GM23338 (cell line): ENCODE measurements around the gene GRM8. TPM values are rescaled to one million over a fixed set of nuclear protein-coding genes. Genes with fewer than 3 reads are reported as not detected.

ENCODE experiments used
- ATAC-seq: fragments of 200-7000 bp; cut with Tn5 transposase; 3 replicates; pipeline ENCODE4 v1.9.1; 2020
- DNase-seq: peaks from one replicate; pipeline ENCODE4 v3.0.0-alpha.2; 2015; ENCODE audit warnings: low spot score
- H2AFZ ChIP-seq: fragments of 200-600 bp; sonication (generic); 2 replicates; pipeline ENCODE4 v1.8.0; 2016; ENCODE audit warnings: antibody characterized with exemption, mild to moderate bottlenecking, moderate library complexity
- H3F3A ChIP-seq: fragments of 200-600 bp; sonication (generic); replicated peaks from 2 replicates; pipeline ENCODE4 v1.8.0; 2017; ENCODE audit warnings: antibody characterized with exemption, mixed run types, low read depth
- H3K27ac ChIP-seq: fragments of 200-600 bp; sonication (generic); 2 replicates; pipeline ENCODE4 v1.6.1; 2016; ENCODE audit warnings: low read depth
- H3K27me3 ChIP-seq: fragments of 200-600 bp; sonication (generic); 2 replicates; pipeline ENCODE4 v1.8.0; 2016; ENCODE audit warnings: mild to moderate bottlenecking, mixed run types, moderate library complexity; ENCODE audit not compliant: insufficient read depth
- H3K36me3 ChIP-seq: fragments of 200-600 bp; sonication (generic); 2 replicates; pipeline ENCODE4 v1.8.0; 2016; ENCODE audit warnings: mild to moderate bottlenecking; ENCODE audit not compliant: insufficient read depth
- H3K4me1 ChIP-seq: fragments of 200-600 bp; sonication (generic); 2 replicates; pipeline ENCODE4 v1.8.0; 2016; ENCODE audit warnings: mild to moderate bottlenecking, moderate library complexity; ENCODE audit not compliant: insufficient read depth
- H3K4me2 ChIP-seq: fragments of 200-600 bp; sonication (generic); 2 replicates; pipeline ENCODE4 v1.7.1; 2017; ENCODE audit warnings: mixed run types
- H3K4me3 ChIP-seq: fragments of 200-600 bp; sonication (generic); 2 replicates; pipeline ENCODE4 v1.6.1; 2016; ENCODE audit warnings: mixed run types
- H3K79me2 ChIP-seq: fragments of 200-600 bp; sonication (generic); replicated peaks from 2 replicates; pipeline ENCODE4 v1.8.0; 2017; ENCODE audit warnings: mild to moderate bottlenecking; ENCODE audit not compliant: insufficient read depth
- H3K9me2 ChIP-seq: fragments of 200-600 bp; sonication (generic); 2 replicates; pipeline ENCODE4 v1.8.0; 2017; ENCODE audit not compliant: insufficient read depth
- H4K20me1 ChIP-seq: fragments of 200-600 bp; sonication (generic); replicated peaks from 2 replicates; pipeline ENCODE4 v1.8.0; 2017; ENCODE audit warnings: mild to moderate bottlenecking; ENCODE audit not compliant: insufficient read depth
- H3K27ac Mint-ChIP-seq: 2 replicates; pipeline ENCODE4 v1.8.0; 2020; ENCODE audit warnings: inconsistent platforms, mild to moderate bottlenecking, moderate library complexity, mixed read lengths
- H3K27me3 Mint-ChIP-seq: 3 replicates; pipeline ENCODE4 v1.8.0; 2022; ENCODE audit warnings: low read depth, mild to moderate bottlenecking, moderate library complexity, mixed read lengths, inconsistent platforms; ENCODE audit not compliant: insufficient read depth, poor library complexity
- H3K36me3 Mint-ChIP-seq: 3 replicates; pipeline ENCODE4 v1.8.0; 2021; ENCODE audit warnings: low read depth, mild to moderate bottlenecking, inconsistent platforms, moderate library complexity, mixed read lengths
- H3K4me1 Mint-ChIP-seq: 3 replicates; pipeline ENCODE4 v1.8.0; 2020; ENCODE audit warnings: mild to moderate bottlenecking, inconsistent platforms, mixed read lengths
- H3K4me3 Mint-ChIP-seq: 3 replicates; pipeline ENCODE4 v1.8.0; 2021; ENCODE audit warnings: moderate library complexity, mild to moderate bottlenecking, inconsistent platforms, mixed read lengths
- H3K9me3 Mint-ChIP-seq: 3 replicates; pipeline ENCODE4 v1.8.0; 2020; ENCODE audit warnings: moderate library complexity, mild to moderate bottlenecking, inconsistent platforms, mixed read lengths
- CREB1 ChIP-seq: fragments of 250-450 bp; sonication (Bioruptor Pico); IDR thresholded peaks from 2 replicates; pipeline ENCODE4 v1.5.0; 2020; ENCODE audit warnings: low read depth, mild to moderate bottlenecking, moderate library complexity
- CTCF ChIP-seq, 2 experiments: fragments of 200-600 bp in 1 of 2; sonication (generic) in 1 of 2; conservative IDR thresholded peaks; 2 replicates each; pipeline versions ENCODE4 v1.5.1 to v1.6.1; 2016 to 2017; ENCODE audit warnings: antibody characterized with exemption in 2 of 2, low read depth in 2 of 2, mild to moderate bottlenecking in 2 of 2, moderate library complexity in 1 of 2
- EZH2 ChIP-seq: fragments of 200-600 bp; sonication (generic); IDR thresholded peaks from one replicate; pipeline ENCODE4 v1.8.0; 2017; ENCODE audit warnings: antibody characterized with exemption, mild to moderate bottlenecking, low read depth; ENCODE audit not compliant: unreplicated experiment
- EZH2phosphoT487 ChIP-seq: fragments of 200-600 bp; sonication (generic); IDR thresholded peaks from one replicate; pipeline ENCODE4 v1.8.1; 2018; ENCODE audit warnings: antibody characterized with exemption; ENCODE audit not compliant: unreplicated experiment
- JUNB ChIP-seq: IDR thresholded peaks from one replicate; pipeline ENCODE4 v1.6.1; 2016; ENCODE audit warnings: antibody characterized with exemption; ENCODE audit not compliant: unreplicated experiment
- NANOG ChIP-seq: IDR thresholded peaks from 2 replicates; pipeline ENCODE4 v1.6.1; 2016; ENCODE audit warnings: antibody characterized with exemption, borderline replicate concordance
- POLR2AphosphoS5 ChIP-seq: IDR thresholded peaks from 2 replicates; pipeline ENCODE4 v1.6.1; 2016; ENCODE audit warnings: antibody characterized with exemption, low read depth
- STAT1 ChIP-seq: IDR thresholded peaks from one replicate; pipeline ENCODE4 v1.6.1; 2016; ENCODE audit warnings: antibody characterized with exemption; ENCODE audit not compliant: unreplicated experiment
- ZNF114 ChIP-seq: fragments of 250-450 bp; sonication (Bioruptor Pico); IDR thresholded peaks from 2 replicates; pipeline ENCODE4 v1.5.0; 2020; ENCODE audit warnings: mild to moderate bottlenecking, moderate library complexity
- ZNF331 ChIP-seq: fragments of 250-450 bp; sonication (Bioruptor Pico); IDR thresholded peaks from 2 replicates; pipeline ENCODE4 v1.5.0; 2020; ENCODE audit warnings: low read depth, mild to moderate bottlenecking, moderate library complexity
- polyA plus RNA-seq: library from polyadenylated mRNA; unstranded; fragments of >200 nt; fragmentation: Nextera tagmentation; extraction: Ambion mirVana; gene quantifications from 2 replicates; pipeline ENCODE4 v1.2.1, GENCODE V29; 2016
- total RNA-seq: library from RNA; depleted of rRNA; stranded (reverse); fragments of >200 nt; shearing (Covaris generic); gene quantifications from 2 replicates; pipeline ENCODE4 v1.2.3, GENCODE V29; 2014
- TF ChIP-seq, protein P1 (sequence below): IDR thresholded peaks from 2 replicates; pipeline ENCODE4 v1.6.1; 2016; ENCODE audit warnings: antibody characterized with exemption
- TF ChIP-seq, protein P2 (sequence below): IDR thresholded peaks from one replicate; pipeline ENCODE4 v1.6.1; 2018; ENCODE audit warnings: antibody characterized with exemption; ENCODE audit not compliant: unreplicated experiment

Gene GRM8
- total and polyA plus RNA-seq, 2 experiments from 2014 or later, result 1.9 to 6.6 TPM

DNA sequence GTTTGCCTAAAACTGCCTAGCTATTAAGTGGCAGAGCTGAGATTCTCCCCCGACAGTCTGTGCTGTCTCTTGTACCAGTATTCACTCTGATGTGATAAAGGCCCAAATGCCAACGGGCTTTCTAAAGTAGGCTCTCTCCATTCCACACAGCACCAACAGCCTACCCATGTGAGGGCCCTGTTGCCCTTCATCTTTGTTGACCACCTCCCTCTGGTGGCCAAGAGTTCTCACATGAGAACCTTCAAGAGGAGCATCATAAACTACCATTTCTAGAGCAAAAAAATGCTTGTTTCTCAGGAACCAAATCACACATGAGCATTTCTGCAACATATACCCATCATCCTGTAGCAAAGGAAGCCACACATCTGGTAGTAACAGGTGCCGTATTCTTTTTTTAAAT lies 185.8 kb downstream of the GRM8 start (continued):
- no peak for TF ChIP-seq CREB1
- TF ChIP-seq ZNF114 (CRISPR knock-in tag), result no peak

DNA sequence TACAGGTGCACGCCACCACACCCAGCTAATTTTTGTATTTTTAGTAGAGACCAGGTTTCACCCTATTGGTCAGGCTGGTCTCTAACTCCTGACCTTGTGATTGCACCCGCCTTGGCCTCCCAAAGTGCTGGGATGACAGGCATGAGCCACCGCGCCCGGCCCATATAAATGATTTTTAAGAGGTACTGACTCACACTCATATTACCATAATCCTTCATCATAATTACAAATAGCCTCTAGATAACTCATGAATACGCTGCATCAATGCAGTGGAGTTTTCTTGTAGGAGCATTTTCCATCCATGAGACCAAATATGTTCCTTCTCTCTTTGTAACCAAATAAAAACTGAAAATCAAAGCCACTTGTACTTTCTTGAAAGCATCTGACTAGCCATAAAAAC lies 193.3 kb downstream of the GRM8 start:
- Histone ChIP-seq H2AFZ (no peak overlapping the region), H3K27me3 (no peaks in the 10 kb centered on the region), H3K36me3 (no peaks in the 10 kb centered on the region), H3K79me2 (no peaks in the 10 kb centered on the region), H3K27ac (no peak overlapping the region), H3K4me1 (no peaks in the 10 kb centered on the region), H3K4me3 (no peak overlapping the region), H3K9me2 (no peaks in the 10 kb centered on the region), H3K4me2 (no peak overlapping the region), H4K20me1 (no peaks in the 10 kb centered on the region), H3F3A (no peaks in the 10 kb centered on the region)
- H3K4me3 Mint-ChIP-seq, result no peak overlapping the region
- H3K27ac Mint-ChIP-seq, result no peak overlapping the region
- H3K9me3 Mint-ChIP-seq, result peaks cover 7% of the 10 kb centered on the region; the same call in 2 of the 3 replicates
- DNase-seq (no peak), ATAC-seq (no peak)
- no peak for TF ChIP-seq ZNF331
- TF ChIP-seq, protein P1, sequence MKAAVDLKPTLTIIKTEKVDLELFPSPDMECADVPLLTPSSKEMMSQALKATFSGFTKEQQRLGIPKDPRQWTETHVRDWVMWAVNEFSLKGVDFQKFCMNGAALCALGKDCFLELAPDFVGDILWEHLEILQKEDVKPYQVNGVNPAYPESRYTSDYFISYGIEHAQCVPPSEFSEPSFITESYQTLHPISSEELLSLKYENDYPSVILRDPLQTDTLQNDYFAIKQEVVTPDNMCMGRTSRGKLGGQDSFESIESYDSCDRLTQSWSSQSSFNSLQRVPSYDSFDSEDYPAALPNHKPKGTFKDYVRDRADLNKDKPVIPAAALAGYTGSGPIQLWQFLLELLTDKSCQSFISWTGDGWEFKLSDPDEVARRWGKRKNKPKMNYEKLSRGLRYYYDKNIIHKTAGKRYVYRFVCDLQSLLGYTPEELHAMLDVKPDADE, result no peak
- TF ChIP-seq EZH2, result no peak
- no peak for TF ChIP-seq EZH2phosphoT487
- no peak for TF ChIP-seq NANOG
- TF ChIP-seq ZNF114 (CRISPR knock-in tag), result no peak
- no peak for TF ChIP-seq POLR2AphosphoS5
- TF ChIP-seq JUNB, result no peak
- TF ChIP-seq, protein P2, sequence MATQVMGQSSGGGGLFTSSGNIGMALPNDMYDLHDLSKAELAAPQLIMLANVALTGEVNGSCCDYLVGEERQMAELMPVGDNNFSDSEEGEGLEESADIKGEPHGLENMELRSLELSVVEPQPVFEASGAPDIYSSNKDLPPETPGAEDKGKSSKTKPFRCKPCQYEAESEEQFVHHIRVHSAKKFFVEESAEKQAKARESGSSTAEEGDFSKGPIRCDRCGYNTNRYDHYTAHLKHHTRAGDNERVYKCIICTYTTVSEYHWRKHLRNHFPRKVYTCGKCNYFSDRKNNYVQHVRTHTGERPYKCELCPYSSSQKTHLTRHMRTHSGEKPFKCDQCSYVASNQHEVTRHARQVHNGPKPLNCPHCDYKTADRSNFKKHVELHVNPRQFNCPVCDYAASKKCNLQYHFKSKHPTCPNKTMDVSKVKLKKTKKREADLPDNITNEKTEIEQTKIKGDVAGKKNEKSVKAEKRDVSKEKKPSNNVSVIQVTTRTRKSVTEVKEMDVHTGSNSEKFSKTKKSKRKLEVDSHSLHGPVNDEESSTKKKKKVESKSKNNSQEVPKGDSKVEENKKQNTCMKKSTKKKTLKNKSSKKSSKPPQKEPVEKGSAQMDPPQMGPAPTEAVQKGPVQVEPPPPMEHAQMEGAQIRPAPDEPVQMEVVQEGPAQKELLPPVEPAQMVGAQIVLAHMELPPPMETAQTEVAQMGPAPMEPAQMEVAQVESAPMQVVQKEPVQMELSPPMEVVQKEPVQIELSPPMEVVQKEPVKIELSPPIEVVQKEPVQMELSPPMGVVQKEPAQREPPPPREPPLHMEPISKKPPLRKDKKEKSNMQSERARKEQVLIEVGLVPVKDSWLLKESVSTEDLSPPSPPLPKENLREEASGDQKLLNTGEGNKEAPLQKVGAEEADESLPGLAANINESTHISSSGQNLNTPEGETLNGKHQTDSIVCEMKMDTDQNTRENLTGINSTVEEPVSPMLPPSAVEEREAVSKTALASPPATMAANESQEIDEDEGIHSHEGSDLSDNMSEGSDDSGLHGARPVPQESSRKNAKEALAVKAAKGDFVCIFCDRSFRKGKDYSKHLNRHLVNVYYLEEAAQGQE, result no peak
- H3K4me1 Mint-ChIP-seq, result no peaks in the 10 kb centered on the region
- no peaks in the 10 kb centered on the region for H3K27me3 Mint-ChIP-seq
- no peaks in the 10 kb centered on the region; the same call in 2 of the 3 replicates for H3K36me3 Mint-ChIP-seq

- Histone ChIP-seq H3K4me2 (no peak overlapping the region), H2AFZ (no peak overlapping the region), H3K27ac (no peak overlapping the region), H3K27me3 (no peaks in the 10 kb centered on the region), H3F3A (no peaks in the 10 kb centered on the region), H3K9me2 (no peaks in the 10 kb centered on the region), H3K4me3 (no peak overlapping the region), H3K36me3 (no peaks in the 10 kb centered on the region), H4K20me1 (no peaks in the 10 kb centered on the region), H3K4me1 (no peaks in the 10 kb centered on the region), H3K79me2 (no peaks in the 10 kb centered on the region)
- DNase-seq (no peak), ATAC-seq (no peak)
- no peak overlapping the region for H3K4me3 Mint-ChIP-seq
- no peak overlapping the region for H3K27ac Mint-ChIP-seq
- H3K4me1 Mint-ChIP-seq, result no peaks in the 10 kb centered on the region
- no peaks in the 10 kb centered on the region; the same call in 2 of the 3 replicates for H3K36me3 Mint-ChIP-seq
- TF ChIP-seq CTCF (conservative IDR thresholded peaks at IDR 0.05; ENCODE audit: low read depth in 2 of 2), result peak in 1 of 2 experiments; percentile 17; a peak in 1 of 4 replicates
- no peak for TF ChIP-seq STAT1
- no peak for TF ChIP-seq NANOG
- TF ChIP-seq JUNB, result no peak
- no peaks in the 10 kb centered on the region for H3K9me3 Mint-ChIP-seq
- no peaks in the 10 kb centered on the region for H3K27me3 Mint-ChIP-seq
Measured at GRCh38 chr7:127057918-127058317, 194.8 kb downstream of the GRM8 start.
